Middle frontal gyrus (tissue), 1 donor: ENCODE measurements around the gene MAPRE2.

Experiments
- DNase-seq: peaks from one replicate; pipeline ENCODE4 v3.0.0-alpha.2; 2015; ENCODE audit warnings: low spot score; ENCODE audit errors: extremely low spot score

MAPRE2 gene

GRCh38 chr18:35061804-35062203 is 20.6 kb downstream of the MAPRE2 start:
- DNase-seq: no peak

- DNase-seq: no peak
Observed at GRCh38 chr18:35062408-35062807, 21.2 kb downstream of the MAPRE2 start.

- no peak for DNase-seq
Observed at GRCh38 chr18:35063875-35064690, 22.9 kb downstream of the MAPRE2 start.

DNA sequence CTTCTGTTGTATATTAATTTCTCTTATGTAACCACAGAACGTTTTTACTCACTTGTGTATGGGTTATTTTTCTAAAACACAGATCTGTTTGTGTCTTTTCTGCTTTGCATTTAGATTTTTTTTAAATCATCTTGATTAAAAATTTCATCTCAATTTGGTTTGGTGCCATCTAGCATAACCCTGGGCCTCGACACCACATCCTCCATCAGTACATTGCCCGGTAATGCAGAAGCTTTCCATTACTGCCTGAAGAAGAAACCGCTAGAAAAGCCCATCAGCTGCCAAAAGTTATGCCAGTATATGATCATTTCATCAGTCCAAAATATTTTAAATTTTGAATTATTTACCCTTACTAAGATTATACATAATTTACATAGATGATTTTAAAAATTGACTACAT is 26.2 kb downstream of the MAPRE2 start:
- no peak for DNase-seq

DNA sequence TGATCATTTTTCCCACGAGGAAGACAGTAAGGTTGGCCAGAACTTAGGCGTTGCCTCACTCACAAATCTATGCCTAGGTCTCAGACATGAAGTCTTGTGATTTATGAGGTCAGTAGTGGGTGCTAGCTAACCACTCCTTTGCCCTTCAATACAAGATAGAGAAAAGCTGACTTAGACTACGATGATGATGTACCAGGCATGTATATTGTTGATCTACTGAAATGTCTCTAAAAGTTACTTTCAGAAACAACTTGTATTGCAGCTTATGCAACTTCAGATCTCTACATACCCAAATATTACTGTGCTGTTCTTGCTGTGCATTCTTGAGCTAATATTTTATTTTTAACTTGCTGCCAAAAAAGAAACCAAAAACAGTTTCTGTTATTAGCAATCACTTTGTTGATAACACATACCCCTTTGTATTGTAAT is 30.6 kb downstream of the MAPRE2 start:
- DNase-seq: no peak

GRCh38 chr18:35072616-35073015 is 31.4 kb downstream of the MAPRE2 start:
- DNase-seq: no peak

- no peak for DNase-seq
Observed at GRCh38 chr18:35073186-35074105, 32.2 kb downstream of the MAPRE2 start.

- DNase-seq: no peak
Observed at GRCh38 chr18:35074581-35074980, 33.4 kb downstream of the MAPRE2 start.

GRCh38 chr18:35075132-35075531 is 33.9 kb downstream of the MAPRE2 start:
- no peak for DNase-seq

DNA sequence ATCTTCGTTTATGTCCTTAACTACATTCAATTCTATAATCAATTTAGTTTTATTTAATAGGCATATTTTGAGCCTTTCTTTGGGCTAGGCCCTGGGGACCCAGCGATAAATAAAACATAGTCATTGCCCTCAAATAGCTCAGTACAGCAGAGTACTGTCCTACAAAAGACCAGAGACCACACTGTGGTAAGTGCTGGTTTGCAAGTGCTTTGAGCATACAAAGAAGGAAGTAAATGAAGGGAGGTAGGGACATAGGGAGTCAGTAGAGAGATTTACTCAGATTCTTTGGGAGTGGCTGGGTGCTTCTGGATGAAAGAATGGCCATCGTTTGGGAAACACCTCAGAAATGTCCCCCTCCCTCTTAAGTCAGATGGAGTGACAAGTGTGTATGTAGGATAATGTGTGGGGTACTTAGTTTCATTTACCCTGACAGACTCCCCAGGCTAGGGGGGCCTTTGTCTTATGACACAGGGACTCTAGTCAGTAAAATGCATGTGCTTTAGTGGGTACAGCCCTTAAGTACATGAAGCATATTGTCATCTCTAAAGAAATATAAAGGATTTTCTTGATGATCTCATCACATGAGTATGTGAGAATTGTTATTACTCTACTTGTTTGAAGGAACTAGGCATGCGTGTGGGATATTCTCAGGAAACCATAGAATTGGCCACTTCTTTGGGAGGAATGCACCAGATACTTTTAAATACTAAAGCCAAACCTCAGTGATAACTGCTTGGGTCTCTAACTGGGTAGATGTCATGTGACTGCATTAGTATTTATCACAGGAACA is 35.1 kb downstream of the MAPRE2 start:
- no peak for DNase-seq

GRCh38 chr18:35077937-35078336 is 36.7 kb downstream of the MAPRE2 start:
- no peak for DNase-seq

- no peak for DNase-seq
Observed at GRCh38 chr18:35080058-35080457, 38.8 kb downstream of the MAPRE2 start.

GRCh38 chr18:35083174-35083712 is 42.0 kb downstream of the MAPRE2 start:
- no peak for DNase-seq

- DNase-seq: no peak
Observed at GRCh38 chr18:35084494-35085449, 43.6 kb downstream of the MAPRE2 start.

DNA sequence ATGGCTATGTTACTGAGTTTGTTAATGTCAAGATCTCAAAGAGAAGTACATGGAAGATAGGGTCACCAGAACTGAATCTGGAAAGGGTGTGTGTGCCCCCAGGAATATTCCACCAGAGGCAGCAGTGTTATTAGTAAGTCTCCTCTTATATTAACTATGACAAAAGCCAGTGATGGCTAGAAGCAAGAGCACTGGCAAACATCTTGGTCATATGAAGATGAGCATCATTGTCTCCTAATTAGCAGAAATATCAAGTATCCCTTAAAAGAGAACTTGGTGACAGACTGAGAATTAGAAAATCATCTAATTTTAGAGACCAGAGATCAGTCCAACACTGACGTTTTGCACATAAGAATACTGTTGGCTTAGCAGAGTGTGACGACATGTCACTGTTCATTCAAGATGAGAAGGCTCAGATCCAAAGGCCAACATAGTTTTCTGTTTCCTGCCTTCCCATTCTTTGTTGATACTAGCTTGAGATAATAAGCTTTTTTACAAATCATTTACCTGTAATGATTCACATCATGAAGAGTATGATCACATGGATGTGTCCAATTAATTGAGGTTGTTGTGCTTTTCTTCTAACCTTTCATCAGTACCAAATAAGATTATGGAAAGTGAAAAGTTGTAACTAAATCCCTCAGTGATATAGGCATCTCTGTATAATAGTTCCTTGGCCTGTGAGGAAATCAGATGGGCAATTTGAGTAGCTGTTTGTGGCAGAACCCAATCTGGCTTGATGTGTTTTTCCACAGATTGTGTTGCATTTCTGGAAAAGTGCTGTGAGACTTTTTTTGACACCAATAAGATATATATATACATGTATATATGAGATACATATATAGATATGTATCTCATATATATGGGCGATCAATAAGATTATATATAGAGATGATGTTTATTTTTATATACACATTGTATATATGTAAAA is 44.5 kb downstream of the MAPRE2 start:
- DNase-seq: no peak

DNA sequence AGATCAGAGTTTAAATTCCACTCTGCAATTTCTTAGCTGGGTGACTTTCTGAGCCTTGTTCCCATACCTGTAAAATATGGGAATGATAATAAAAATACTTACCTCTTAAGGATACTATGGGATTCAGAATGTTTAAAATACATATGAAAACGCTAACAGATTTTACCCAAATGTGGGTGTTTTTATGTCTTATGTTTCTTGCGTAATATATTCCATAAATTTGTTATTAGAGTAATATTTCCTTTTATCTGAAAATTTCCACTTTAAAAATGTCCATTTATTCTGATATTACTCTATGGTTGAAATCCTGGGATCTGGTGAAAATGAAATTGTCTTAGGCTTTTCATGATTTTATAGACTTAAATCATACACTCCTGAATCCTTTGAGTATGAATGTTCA is 45.5 kb downstream of the MAPRE2 start:
- DNase-seq: no peak

- no peak for DNase-seq
Observed at GRCh38 chr18:35087726-35088125, 46.5 kb downstream of the MAPRE2 start.

DNA sequence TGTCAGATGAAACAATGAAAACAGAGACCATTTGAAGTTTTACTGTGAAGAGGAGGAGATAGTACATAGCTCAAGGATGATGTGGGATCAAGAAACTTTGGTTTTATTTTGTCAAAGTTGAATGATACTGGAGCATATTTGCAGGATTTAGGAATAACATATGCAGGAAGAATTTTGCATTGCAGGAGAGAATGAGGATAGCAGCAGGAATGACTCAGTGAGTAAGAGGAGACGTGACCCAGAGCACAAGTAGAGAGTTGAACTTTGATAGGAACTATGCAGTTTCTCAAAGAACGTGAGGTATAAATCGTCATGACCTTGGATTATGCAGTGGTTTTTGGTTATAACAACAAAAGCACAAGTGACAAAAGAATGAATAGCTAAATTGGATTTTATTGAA is 47.7 kb downstream of the MAPRE2 start:
- DNase-seq: no peak

DNA sequence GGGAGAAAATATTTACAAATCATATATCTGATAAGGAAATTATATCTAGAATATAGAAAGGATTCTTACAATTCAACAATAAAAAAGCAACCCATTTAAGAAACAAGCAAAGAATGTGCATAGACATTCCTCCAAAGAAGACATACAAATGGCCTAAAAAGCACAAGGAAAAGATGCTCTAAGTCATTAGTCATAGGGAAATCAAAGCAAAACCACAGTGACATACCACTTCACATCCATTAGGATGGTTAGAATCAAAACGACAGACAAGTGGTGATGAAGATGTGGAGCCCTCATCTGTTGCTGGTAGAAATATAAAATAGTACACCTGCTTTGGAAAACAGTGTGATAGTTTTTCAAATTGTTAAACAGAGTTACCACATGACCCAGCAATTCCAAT is 48.2 kb downstream of the MAPRE2 start:
- DNase-seq: no peak
